IMR-90 (cell line): ENCODE data around the gene EPB41L2. TPM values are rescaled to one million over a fixed set of nuclear protein-coding genes. Genes with fewer than 3 reads are reported as not detected.
A peak's percentile ranks its signal among the peaks of the same experiment; 100 is the strongest.

Source experiments
- ATAC-seq: fragments of 200-7000 bp; cut with Tn5 transposase; 2 replicates; pipeline ENCODE4 v1.9.1; 2020; ENCODE audit warnings: low read depth, mild to moderate bottlenecking, moderate library complexity
- BruUV-seq: library from RNA; stranded (reverse); fragments of 400-500 nt; replicated peaks from 2 replicates; lab custom pipeline; 2021; lab: Mats Ljungman, UMichigan
- CTCF ChIA-PET: fragments of 300-600 bp; formaldehyde crosslinking; extraction: SDS; loops from one replicate; lab custom pipeline; 2021; ENCODE audit warnings: antibody characterized with exemption; lab: Yijun Ruan, JAX
- POLR2A ChIA-PET: fragments of 300-600 bp; sonication (Branson Sonifier 250); formaldehyde crosslinking; loops from one replicate; lab custom pipeline; 2022; ENCODE audit warnings: antibody characterized with exemption; ENCODE audit not compliant: unreplicated experiment; lab: Charles Lee
- DNase-seq: peaks from one replicate; pipeline ENCODE4 v3.0.0; 2013
- H2AFZ ChIP-seq: replicated peaks from 2 replicates; pipeline ENCODE3; 2013; ENCODE audit warnings: low read length, mild to moderate bottlenecking; ENCODE audit not compliant: poor library complexity
- H2AK5ac ChIP-seq: 2 replicates; pipeline ENCODE4 v1.6.1; 2013; ENCODE audit warnings: low read depth, low read length, inconsistent platforms
- H2AK9ac ChIP-seq: replicated peaks from 2 replicates; pipeline ENCODE3; 2013; ENCODE audit warnings: mild to moderate bottlenecking, low read depth, low read length, moderate library complexity; ENCODE audit not compliant: poor library complexity
- H2BK120ac ChIP-seq: 2 replicates; pipeline ENCODE4 v1.6.1; 2013; ENCODE audit warnings: low read depth, low read length, inconsistent platforms
- H2BK15ac ChIP-seq: 3 replicates; pipeline ENCODE4 v1.6.1; 2013; ENCODE audit warnings: low read depth, low read length, inconsistent platforms
- H2BK20ac ChIP-seq: 2 replicates; pipeline ENCODE4 v1.6.1; 2013; ENCODE audit warnings: low read depth, mild to moderate bottlenecking, inconsistent platforms, low read length, moderate library complexity
- H2BK5ac ChIP-seq: 2 replicates; pipeline ENCODE4 v1.6.1; 2013; ENCODE audit warnings: mild to moderate bottlenecking, low read depth, low read length, inconsistent platforms; ENCODE audit not compliant: poor library complexity, severe bottlenecking
- H3K14ac ChIP-seq: replicated peaks from 2 replicates; pipeline ENCODE4 v1.6.1; 2013; ENCODE audit warnings: low read depth, low read length, inconsistent platforms
- H3K18ac ChIP-seq: 2 replicates; pipeline ENCODE4 v1.6.1; 2013; ENCODE audit warnings: low read depth, low read length, control low read depth
- H3K23ac ChIP-seq: 2 replicates; pipeline ENCODE4 v1.6.1; 2013; ENCODE audit warnings: low read depth, low read length, inconsistent platforms
- H3K27ac ChIP-seq: 2 replicates; pipeline ENCODE4 v1.5.1; 2013; ENCODE audit warnings: mild to moderate bottlenecking, control low read depth, low read length; ENCODE audit not compliant: insufficient read depth
- H3K27me3 ChIP-seq: 2 replicates; pipeline ENCODE4 v1.6.1; 2013; ENCODE audit warnings: low read length; ENCODE audit not compliant: control insufficient read depth, insufficient read depth
- H3K36me3 ChIP-seq: 2 replicates; pipeline ENCODE4 v1.6.1; 2013; ENCODE audit warnings: low read length, mixed read lengths; ENCODE audit not compliant: control insufficient read depth, insufficient read depth
- H3K4ac ChIP-seq: 2 replicates; pipeline ENCODE4 v1.6.1; 2013; ENCODE audit warnings: low read depth, low read length, inconsistent platforms
- H3K4me1 ChIP-seq: 2 replicates; pipeline ENCODE4 v1.6.1; 2013; ENCODE audit warnings: low read length, mixed read lengths; ENCODE audit not compliant: control insufficient read depth, insufficient read depth
- H3K4me2 ChIP-seq: 2 replicates; pipeline ENCODE4 v1.6.1; 2013; ENCODE audit warnings: low read depth, mild to moderate bottlenecking, control low read depth, low read length, moderate library complexity
- H3K4me3 ChIP-seq: 2 replicates; pipeline ENCODE4 v1.5.1; 2013; ENCODE audit warnings: low read depth, mild to moderate bottlenecking, control low read depth, low read length, moderate library complexity; ENCODE audit not compliant: insufficient read depth
- H3K56ac ChIP-seq: 2 replicates; pipeline ENCODE4 v1.6.1; 2013; ENCODE audit warnings: low read length, inconsistent platforms; ENCODE audit not compliant: insufficient read depth; ENCODE audit errors: extremely low read depth
- H3K79me1 ChIP-seq, 2 experiments: 2 replicates each; pipeline ENCODE4 v1.6.1; 2013; ENCODE audit warnings: low read length in 2 of 2, inconsistent platforms in 1 of 2, low read depth in 1 of 2
- H3K9ac ChIP-seq: 2 replicates; pipeline ENCODE4 v1.6.1; 2013; ENCODE audit warnings: low read depth, low read length, control low read depth
- H3K9me1 ChIP-seq: 2 replicates; pipeline ENCODE4 v1.6.1; 2013; ENCODE audit warnings: low read length, inconsistent platforms; ENCODE audit not compliant: insufficient read depth
- H3K9me3 ChIP-seq: 2 replicates; pipeline ENCODE4 v1.6.1; 2013; ENCODE audit warnings: low read length; ENCODE audit not compliant: control insufficient read depth, insufficient read depth
- H4K20me1 ChIP-seq: 2 replicates; pipeline ENCODE4 v1.6.1; 2013; ENCODE audit warnings: low read length, inconsistent platforms; ENCODE audit not compliant: insufficient read depth
- H4K5ac ChIP-seq: 2 replicates; pipeline ENCODE4 v1.6.1; 2013; ENCODE audit warnings: mild to moderate bottlenecking, low read depth, low read length, control low read depth
- H4K8ac ChIP-seq, 2 experiments: 2 replicates each; pipeline ENCODE4 v1.6.1; 2013; ENCODE audit warnings: low read depth in 2 of 2, low read length in 2 of 2, control low read depth in 1 of 2, inconsistent platforms in 1 of 2
- H4K91ac ChIP-seq: 2 replicates; pipeline ENCODE4 v1.6.1; 2013; ENCODE audit warnings: low read depth, low read length, inconsistent platforms; ENCODE audit not compliant: insufficient read depth
- BHLHE40 ChIP-seq: fragments of 150-350 bp; IDR thresholded peaks from 2 replicates; pipeline ENCODE4 v1.6.1; 2016; ENCODE audit warnings: mild to moderate bottlenecking, low read depth, low read length
- CEBPB ChIP-seq: IDR thresholded peaks from 2 replicates; pipeline ENCODE4 v1.6.1; 2012; ENCODE audit warnings: low read depth, low read length, improper control_type of control experiment
- CHD1 ChIP-seq: IDR thresholded peaks from 2 replicates; pipeline ENCODE4 v1.6.1; 2012; ENCODE audit warnings: low read depth, low read length, improper control_type of control experiment
- FOS ChIP-seq: fragments of 150-350 bp; IDR thresholded peaks from 2 replicates; pipeline ENCODE4 v1.6.1; 2016; ENCODE audit warnings: low read depth, low read length
- MAFK ChIP-seq: IDR thresholded peaks from 2 replicates; pipeline ENCODE4 v1.6.1; 2012; ENCODE audit warnings: low read depth, low read length, improper control_type of control experiment
- MAZ ChIP-seq: IDR thresholded peaks from 2 replicates; pipeline ENCODE4 v1.6.1; 2012; ENCODE audit warnings: low read depth, mild to moderate bottlenecking, low read length, improper control_type of control experiment, moderate library complexity, borderline replicate concordance
- MXI1 ChIP-seq: IDR thresholded peaks from 2 replicates; pipeline ENCODE4 v1.6.1; 2012; ENCODE audit warnings: low read depth, mild to moderate bottlenecking, low read length, moderate library complexity, borderline replicate concordance
- NFE2L2 ChIP-seq: fragments of 150-350 bp; IDR thresholded peaks from 2 replicates; pipeline ENCODE4 v1.6.1; 2016; ENCODE audit warnings: low read depth, mild to moderate bottlenecking, low read length
- POLR2A ChIP-seq: IDR thresholded peaks from 2 replicates; pipeline ENCODE4 v1.6.1; 2012; ENCODE audit warnings: mild to moderate bottlenecking, low read depth, low read length
- RAD21 ChIP-seq: IDR thresholded peaks from 2 replicates; pipeline ENCODE4 v1.6.1; 2012; ENCODE audit warnings: low read length, improper control_type of control experiment
- RCOR1 ChIP-seq: IDR thresholded peaks from 2 replicates; pipeline ENCODE4 v1.6.1; 2012; ENCODE audit warnings: mild to moderate bottlenecking, low read length, improper control_type of control experiment; ENCODE audit not compliant: insufficient replicate concordance
- RFX5 ChIP-seq: IDR thresholded peaks from 2 replicates; pipeline ENCODE4 v1.8.0; 2012; ENCODE audit warnings: low read depth, mild to moderate bottlenecking, low read length, moderate library complexity
- SMC3 ChIP-seq: fragments of 150-350 bp; IDR thresholded peaks from 2 replicates; pipeline ENCODE4 v1.6.1; 2016; ENCODE audit warnings: low read depth, mild to moderate bottlenecking, antibody characterized with exemption, low read length, moderate library complexity
- USF2 ChIP-seq: fragments of 150-350 bp; IDR thresholded peaks from 2 replicates; pipeline ENCODE4 v1.6.1; 2017; ENCODE audit warnings: mild to moderate bottlenecking, antibody characterized with exemption, low read length, low read depth
- WGBS, 2 experiments: methylation state at CpG; one replicate each; pipeline versions ENCODE4 v1.1.5 to v1.1.7; 2013; ENCODE audit warnings: missing lambda C conversion rate in 2 of 2; ENCODE audit not compliant: insufficient read length in 1 of 2; ENCODE audit errors: extremely low coverage in 2 of 2; 5-methylcytosine and 5-hydroxymethylcytosine counted together
- dilution Hi-C: fragments of 300-500 bp; cut with HindIII; formaldehyde crosslinking; loops from one replicate; pipeline ENCODE4 v1.14.3; 2018; ENCODE audit warnings: low sequenced_read_pairs; ENCODE audit not compliant: unreplicated experiment
- in situ Hi-C: fragments of 300-500 bp; cut with MboI; formaldehyde crosslinking; loops from 3 replicates; pipeline ENCODE4 v1.14.3; 2019; ENCODE audit warnings: low sequenced_read_pairs, inconsistent platforms, mixed read lengths
- intact Hi-C: fragments of 100-400 bp; cut with micrococcal nuclease; formaldehyde crosslinking; loops from 2 replicates; pipeline ENCODE4 v1.10.0; 2022
- polyA plus RNA-seq, 3 experiments: library from polyadenylated mRNA; depleted of rRNA; stranded (reverse); fragments of >200 nt; gene quantifications; 2 replicates each; pipeline ENCODE4 v1.2.3, GENCODE V29; 2012; ENCODE audit warnings: low replicate concordance in 1 of 3
- total RNA-seq: library from RNA; depleted of rRNA; stranded (reverse); fragments of >200 nt; gene quantifications from 2 replicates; pipeline ENCODE4 v1.2.3, GENCODE V29; 2012
- TF ChIP-seq, protein P1 (sequence below): fragments of 150-350 bp; IDR thresholded peaks from 2 replicates; pipeline ENCODE4 v1.6.1; 2016; ENCODE audit warnings: low read depth, mild to moderate bottlenecking, low read length, moderate library complexity, borderline replicate concordance
- TF ChIP-seq, protein P2 (sequence below): conservative IDR thresholded peaks from 2 replicates; pipeline ENCODE4 v1.5.1; 2012; ENCODE audit warnings: mild to moderate bottlenecking, low read depth, low read length, improper control_type of control experiment

Gene EPB41L2
- total and polyA plus RNA-seq, 2 of the 4 experiments (the other 2 are of a cell fraction) = 85.7 to 99.8 TPM

DNA sequence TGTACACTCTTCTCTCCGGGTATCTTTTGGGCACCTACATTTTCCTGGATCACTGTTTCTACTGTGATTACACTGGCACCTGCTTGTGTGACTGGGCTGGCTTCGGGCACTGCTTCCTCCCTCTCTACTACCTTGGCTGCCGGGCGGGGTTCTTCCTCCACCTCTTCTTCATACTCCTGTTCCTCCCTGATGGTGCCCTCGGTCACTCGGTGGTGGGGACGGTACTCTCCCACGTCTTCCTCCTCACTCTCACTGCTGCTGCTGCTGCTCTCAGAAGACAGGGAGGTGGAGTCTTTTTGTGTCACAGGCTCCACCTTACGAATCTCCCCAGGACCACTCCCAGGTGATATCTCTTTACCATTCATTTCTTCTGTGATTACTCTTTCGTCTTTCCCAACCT lies 193.4 kb downstream of the EPB41L2 start:
- no peak overlapping the region for H4K5ac ChIP-seq
- no peak overlapping the region for H3K4me3 ChIP-seq
- peaks cover 4% of the 10 kb centered on the region; the same call in 1 of the 2 replicates for H3K9me1 ChIP-seq
- ChIA-PET POLR2A (no interaction called here), CTCF (no interaction called here)
- no peaks in the 10 kb centered on the region for H3K9me3 ChIP-seq
- H3K18ac ChIP-seq = no peak overlapping the region
- BruUV-seq = TSS peak; percentile 85
- H3K4ac ChIP-seq = no peak overlapping the region
- no peak overlapping the region for H3K4me2 ChIP-seq
- no peak overlapping the region for H2BK5ac ChIP-seq
- no peak overlapping the region for H3K56ac ChIP-seq
- H2AK9ac ChIP-seq = no peak overlapping the region
- TF ChIP-seq CHD1 (no peak), RFX5 (no peak), SMC3 (no peak), FOS (no peak), CEBPB (no peak), MAZ (no peak), RCOR1 (no peak), BHLHE40 (no peak), MXI1 (no peak), NFE2L2 (no peak), MAFK (no peak), POLR2A (no peak), RAD21 (no peak), USF2 (no peak)
- TF ChIP-seq, protein P1, sequence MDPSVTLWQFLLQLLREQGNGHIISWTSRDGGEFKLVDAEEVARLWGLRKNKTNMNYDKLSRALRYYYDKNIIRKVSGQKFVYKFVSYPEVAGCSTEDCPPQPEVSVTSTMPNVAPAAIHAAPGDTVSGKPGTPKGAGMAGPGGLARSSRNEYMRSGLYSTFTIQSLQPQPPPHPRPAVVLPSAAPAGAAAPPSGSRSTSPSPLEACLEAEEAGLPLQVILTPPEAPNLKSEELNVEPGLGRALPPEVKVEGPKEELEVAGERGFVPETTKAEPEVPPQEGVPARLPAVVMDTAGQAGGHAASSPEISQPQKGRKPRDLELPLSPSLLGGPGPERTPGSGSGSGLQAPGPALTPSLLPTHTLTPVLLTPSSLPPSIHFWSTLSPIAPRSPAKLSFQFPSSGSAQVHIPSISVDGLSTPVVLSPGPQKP = no peak
- TF ChIP-seq, protein P2, sequence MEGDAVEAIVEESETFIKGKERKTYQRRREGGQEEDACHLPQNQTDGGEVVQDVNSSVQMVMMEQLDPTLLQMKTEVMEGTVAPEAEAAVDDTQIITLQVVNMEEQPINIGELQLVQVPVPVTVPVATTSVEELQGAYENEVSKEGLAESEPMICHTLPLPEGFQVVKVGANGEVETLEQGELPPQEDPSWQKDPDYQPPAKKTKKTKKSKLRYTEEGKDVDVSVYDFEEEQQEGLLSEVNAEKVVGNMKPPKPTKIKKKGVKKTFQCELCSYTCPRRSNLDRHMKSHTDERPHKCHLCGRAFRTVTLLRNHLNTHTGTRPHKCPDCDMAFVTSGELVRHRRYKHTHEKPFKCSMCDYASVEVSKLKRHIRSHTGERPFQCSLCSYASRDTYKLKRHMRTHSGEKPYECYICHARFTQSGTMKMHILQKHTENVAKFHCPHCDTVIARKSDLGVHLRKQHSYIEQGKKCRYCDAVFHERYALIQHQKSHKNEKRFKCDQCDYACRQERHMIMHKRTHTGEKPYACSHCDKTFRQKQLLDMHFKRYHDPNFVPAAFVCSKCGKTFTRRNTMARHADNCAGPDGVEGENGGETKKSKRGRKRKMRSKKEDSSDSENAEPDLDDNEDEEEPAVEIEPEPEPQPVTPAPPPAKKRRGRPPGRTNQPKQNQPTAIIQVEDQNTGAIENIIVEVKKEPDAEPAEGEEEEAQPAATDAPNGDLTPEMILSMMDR = no peak
- H3K23ac ChIP-seq = no peak overlapping the region
- H3K4me1 ChIP-seq = no peaks in the 10 kb centered on the region
- H3K14ac ChIP-seq = no peak overlapping the region
- H4K8ac ChIP-seq = no peak overlapping the region
- peaks cover 9 to 17% of the 10 kb centered on the region in 2 experiments; a peak in 2 of 4 replicates for H3K79me1 ChIP-seq
- no peak overlapping the region for H4K91ac ChIP-seq
- intact Hi-C loops = loop anchor here (5.0 kb wide), 1 partner anchor 822 kb away; no protein-coding TSS in a partner anchor
- no peak for DNase-seq
- H3K27me3 ChIP-seq = no peaks in the 10 kb centered on the region
- H3K36me3 ChIP-seq = peaks cover 23% of the 10 kb centered on the region
- ATAC-seq = no peak
- dilution Hi-C loops = no loop called here
- H3K27ac ChIP-seq = no peak overlapping the region
- no peak overlapping the region for H2BK120ac ChIP-seq
- H2AFZ ChIP-seq = no peak overlapping the region
- no peaks in the 10 kb centered on the region for H4K20me1 ChIP-seq
- H2BK15ac ChIP-seq = no peak overlapping the region
- no peak overlapping the region for H3K9ac ChIP-seq
- no peak overlapping the region for H2AK5ac ChIP-seq
- WGBS, 2 experiments = 80% methylated on average over 2 of the region's 10 CpGs; no CpG with 5 or more reads in 1 of the 2 experiments
- H2BK20ac ChIP-seq = no peak overlapping the region
- in situ Hi-C loops = no loop called here
